MCF 10A (cell line): ENCODE data around the gene SLC3A2. TPM values are rescaled to one million over a fixed set of nuclear protein-coding genes. Genes with fewer than 3 reads are reported as not detected.
"Not testable (repeated sequence)": the region's sequence is repeated elsewhere in the genome, so short reads cannot be mapped to it uniquely, and the experiment has no call there.

ENCODE experiments used
- BruUV-seq: library from RNA; stranded (reverse); fragments of 400-500 nt; replicated peaks from 2 replicates; lab custom pipeline; 2021; lab: Mats Ljungman, UMichigan
- CTCF ChIA-PET: fragments of 300-600 bp; sonication (Branson Sonifier 250); formaldehyde crosslinking; extraction: SDS; loops from one replicate; lab custom pipeline; 2021; ENCODE audit warnings: antibody characterized with exemption, inconsistent platforms; lab: Yijun Ruan, JAX
- POLR2A ChIA-PET: fragments of 300-600, 350-650 bp; sonication (Branson Sonifier 250); formaldehyde crosslinking; extraction: SDS; loops from one replicate; lab custom pipeline; 2020; ENCODE audit warnings: antibody characterized with exemption, inconsistent platforms; lab: Yijun Ruan, JAX
- DNase-seq: peaks from one replicate; pipeline ENCODE4 v3.0.0-alpha.2; 2018; ENCODE audit not compliant: unreplicated experiment
- H3K27ac Mint-ChIP-seq: one replicate; pipeline ENCODE4 v1.8.0; 2022; ENCODE audit warnings: mild to moderate bottlenecking, low read depth, mixed read lengths; ENCODE audit not compliant: unreplicated experiment
- H3K27me3 Mint-ChIP-seq: one replicate; pipeline ENCODE4 v1.8.0; 2022; ENCODE audit warnings: mixed read lengths; ENCODE audit not compliant: insufficient read depth, unreplicated experiment
- H3K36me3 Mint-ChIP-seq: one replicate; pipeline ENCODE4 v1.8.0; 2022; ENCODE audit warnings: mild to moderate bottlenecking, moderate library complexity, mixed read lengths; ENCODE audit not compliant: insufficient read depth, unreplicated experiment
- H3K4me1 Mint-ChIP-seq: one replicate; pipeline ENCODE4 v1.8.0; 2022; ENCODE audit warnings: mixed read lengths; ENCODE audit not compliant: insufficient read depth, unreplicated experiment
- H3K4me3 Mint-ChIP-seq: one replicate; pipeline ENCODE4 v1.8.0; 2022; ENCODE audit warnings: mild to moderate bottlenecking, moderate library complexity, mixed read lengths; ENCODE audit not compliant: unreplicated experiment
- H3K9me3 Mint-ChIP-seq: one replicate; pipeline ENCODE4 v1.8.0; 2022; ENCODE audit warnings: mixed read lengths; ENCODE audit not compliant: unreplicated experiment
- intact Hi-C: fragments of 100-400 bp; cut with micrococcal nuclease; formaldehyde crosslinking; loops from 2 replicates; pipeline ENCODE4 v1.14.1; 2022
- total RNA-seq: library from RNA; stranded (reverse); gene quantifications from 2 replicates; pipeline ENCODE4 v1.2.3, GENCODE V29; 2022
- TF ChIP-seq, protein P1 (sequence below): fragments of 200-600 bp; IDR thresholded peaks from one replicate; pipeline ENCODE4 v1.8.0; 2022; ENCODE audit warnings: antibody characterized with exemption, mild to moderate bottlenecking; ENCODE audit not compliant: unreplicated experiment

Gene SLC3A2
- total RNA-seq, 1 experiment from 2014 or later, result 896 TPM

- CTCF ChIA-PET, result interaction anchor here (0.7 to 5.0 kb wide), 10 partner anchors 11 to 180 kb away, joined by 3 to 47 read pairs (median 6); partner anchors contain the start of gene SLC3A2
- no peak overlapping the region for H3K4me3 Mint-ChIP-seq
- no TSS peak for BruUV-seq
Observed at GRCh38 chr11:62860835-62861563, 19.7 kb upstream of the SLC3A2 start.

GRCh38 chr11:62861564-62862192 lies 19.0 kb upstream of the SLC3A2 start:
- not testable (repeated sequence) for H3K27me3 Mint-ChIP-seq, H3K9me3 Mint-ChIP-seq, DNase-seq, H3K27ac Mint-ChIP-seq, BruUV-seq, H3K4me3 Mint-ChIP-seq
- CTCF ChIA-PET, result interaction anchor here (0.6 to 5.0 kb wide), 17 partner anchors 9 to 262 kb away, joined by 3 to 47 read pairs (median 4); partner anchors contain the start of gene SLC3A2
- POLR2A ChIA-PET, result interaction anchor here (0.9 to 6.0 kb wide), 8 partner anchors 10 to 101 kb away, joined by 3 to 43 read pairs (median 4); partner anchors contain the start of genes POLR2G, SLC3A2, TMEM179B and WDR74
- peaks cover 13% of the 10 kb centered on the region for H3K36me3 Mint-ChIP-seq
- intact Hi-C loops, result loop anchor here (1.0 to 2.0 kb wide), 2 partner anchors 75 to 133 kb away; partner anchors contain the start of gene TTC9C
- peaks cover 23% of the 10 kb centered on the region for H3K4me1 Mint-ChIP-seq

More at GRCh38 chr11:62860835-62861563, 19.7 kb upstream of the SLC3A2 start:
- TF ChIP-seq, protein P1, sequence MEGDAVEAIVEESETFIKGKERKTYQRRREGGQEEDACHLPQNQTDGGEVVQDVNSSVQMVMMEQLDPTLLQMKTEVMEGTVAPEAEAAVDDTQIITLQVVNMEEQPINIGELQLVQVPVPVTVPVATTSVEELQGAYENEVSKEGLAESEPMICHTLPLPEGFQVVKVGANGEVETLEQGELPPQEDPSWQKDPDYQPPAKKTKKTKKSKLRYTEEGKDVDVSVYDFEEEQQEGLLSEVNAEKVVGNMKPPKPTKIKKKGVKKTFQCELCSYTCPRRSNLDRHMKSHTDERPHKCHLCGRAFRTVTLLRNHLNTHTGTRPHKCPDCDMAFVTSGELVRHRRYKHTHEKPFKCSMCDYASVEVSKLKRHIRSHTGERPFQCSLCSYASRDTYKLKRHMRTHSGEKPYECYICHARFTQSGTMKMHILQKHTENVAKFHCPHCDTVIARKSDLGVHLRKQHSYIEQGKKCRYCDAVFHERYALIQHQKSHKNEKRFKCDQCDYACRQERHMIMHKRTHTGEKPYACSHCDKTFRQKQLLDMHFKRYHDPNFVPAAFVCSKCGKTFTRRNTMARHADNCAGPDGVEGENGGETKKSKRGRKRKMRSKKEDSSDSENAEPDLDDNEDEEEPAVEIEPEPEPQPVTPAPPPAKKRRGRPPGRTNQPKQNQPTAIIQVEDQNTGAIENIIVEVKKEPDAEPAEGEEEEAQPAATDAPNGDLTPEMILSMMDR, result no peak
- intact Hi-C loops, result no loop called here
- POLR2A ChIA-PET, result interaction anchor here (0.9 to 6.0 kb wide), 6 partner anchors 9 to 100 kb away, joined by 3 to 43 read pairs (median 4); partner anchors contain the start of genes POLR2G, SLC3A2, TMEM179B and WDR74
- Mint-ChIP-seq H3K27ac (no peak overlapping the region), H3K27me3 (no peaks in the 10 kb centered on the region), H3K9me3 (no peaks in the 10 kb centered on the region), H3K4me1 (peaks cover 23% of the 10 kb centered on the region), H3K36me3 (peaks cover 11% of the 10 kb centered on the region)
- DNase-seq, result no peak

DNA sequence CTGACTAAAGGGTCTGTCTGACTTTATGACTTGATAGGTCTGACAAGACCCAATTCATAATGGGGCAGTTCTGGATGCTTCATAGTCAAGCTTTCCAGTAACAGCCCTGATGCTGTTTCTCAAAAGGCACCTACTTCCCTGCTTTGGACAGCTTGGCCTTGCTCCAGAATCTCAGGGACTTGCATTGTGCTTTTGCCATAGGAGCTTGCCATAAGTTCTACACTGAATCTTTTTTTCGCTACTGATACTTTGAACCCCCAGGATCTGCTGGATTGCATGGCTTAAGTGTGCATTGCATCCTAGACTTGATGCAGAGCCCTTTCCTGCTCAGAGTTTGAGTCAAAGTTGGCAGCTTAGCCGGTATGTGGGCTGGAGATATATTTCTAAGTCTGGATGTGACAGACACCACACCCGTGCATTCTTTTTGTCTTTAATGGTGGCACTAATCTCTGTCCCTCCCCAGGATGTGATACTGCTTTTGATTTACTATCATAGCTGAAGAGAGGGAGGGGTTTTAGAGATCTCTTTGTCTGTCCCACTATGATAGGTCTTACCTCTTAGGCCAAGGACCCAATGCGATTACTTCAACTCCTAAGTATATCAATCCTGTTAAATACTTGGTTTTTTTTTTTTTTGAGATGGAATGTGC lies 16.9 kb upstream of the SLC3A2 start:
- peaks cover 24% of the 10 kb centered on the region for H3K36me3 Mint-ChIP-seq
- no peaks in the 10 kb centered on the region for H3K9me3 Mint-ChIP-seq
- DNase-seq, result no peak
- no peak overlapping the region for H3K27ac Mint-ChIP-seq
- intact Hi-C loops, result loop anchor here (2.0 kb wide), 1 partner anchor 135 kb away; the partner anchor contains the start of gene TTC9C
- no peaks in the 10 kb centered on the region for H3K27me3 Mint-ChIP-seq
- H3K4me3 Mint-ChIP-seq, result no peak overlapping the region
- ChIA-PET CTCF (interaction anchor here (0.7 to 5.0 kb wide), 18 partner anchors 10 to 275 kb away, joined by 3 to 47 read pairs (median 4); partner anchors contain the start of genes NXF1, SLC3A2 and TTC9C), POLR2A (interaction anchor here (0.6 to 6.0 kb wide), 12 partner anchors 8 to 1377 kb away, joined by 3 to 43 read pairs (median 6); partner anchors contain the start of genes C11orf98, CSKMT, FKBP2 and NXF1)
- peaks cover 9% of the 10 kb centered on the region for H3K4me1 Mint-ChIP-seq
- no TSS peak for BruUV-seq
- TF ChIP-seq, protein P1, result no peak

DNA sequence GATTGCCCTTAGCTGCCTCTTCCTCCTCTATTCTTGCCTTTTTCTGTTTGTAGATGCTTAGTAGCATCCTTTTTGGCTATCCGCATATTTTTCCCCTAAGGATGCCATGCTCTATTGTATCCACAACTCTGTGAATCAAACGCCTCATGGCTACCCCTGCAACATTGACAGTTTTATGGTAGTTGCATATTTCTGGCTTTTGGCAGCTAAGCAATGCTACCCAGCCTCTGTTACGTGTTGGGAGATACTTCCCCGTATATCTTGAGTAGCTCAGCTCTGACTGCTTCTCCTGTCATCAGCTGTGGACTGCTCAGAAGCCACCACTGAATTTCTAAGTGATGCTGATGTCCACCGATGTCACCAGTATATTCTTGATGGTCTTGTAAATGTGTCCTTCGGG lies 15.1 kb upstream of the SLC3A2 start:
- Mint-ChIP-seq H3K27ac (no peak overlapping the region), H3K36me3 (peaks cover 26% of the 10 kb centered on the region), H3K27me3 (no peaks in the 10 kb centered on the region), H3K4me1 (peaks cover 4% of the 10 kb centered on the region), H3K4me3 (no peak overlapping the region), H3K9me3 (no peaks in the 10 kb centered on the region)
- BruUV-seq, result no TSS peak
- CTCF ChIA-PET, result interaction anchor here (0.6 to 5.0 kb wide), 9 partner anchors 10 to 184 kb away, joined by 3 to 47 read pairs (median 4); partner anchors contain the start of gene TMEM179B
- intact Hi-C loops, result no loop called here
- POLR2A ChIA-PET, result interaction anchor here (0.8 to 6.0 kb wide), 8 partner anchors 14 to 303 kb away, joined by 3 to 43 read pairs (median 4); partner anchors contain the start of genes SLC3A2, TMEM179B, WDR74 and ZBTB3
- DNase-seq, result no peak
- TF ChIP-seq, protein P1, result no peak
